ENCODE measurements around the gene TBC1D22A.

The TBC1D22A gene

DNA sequence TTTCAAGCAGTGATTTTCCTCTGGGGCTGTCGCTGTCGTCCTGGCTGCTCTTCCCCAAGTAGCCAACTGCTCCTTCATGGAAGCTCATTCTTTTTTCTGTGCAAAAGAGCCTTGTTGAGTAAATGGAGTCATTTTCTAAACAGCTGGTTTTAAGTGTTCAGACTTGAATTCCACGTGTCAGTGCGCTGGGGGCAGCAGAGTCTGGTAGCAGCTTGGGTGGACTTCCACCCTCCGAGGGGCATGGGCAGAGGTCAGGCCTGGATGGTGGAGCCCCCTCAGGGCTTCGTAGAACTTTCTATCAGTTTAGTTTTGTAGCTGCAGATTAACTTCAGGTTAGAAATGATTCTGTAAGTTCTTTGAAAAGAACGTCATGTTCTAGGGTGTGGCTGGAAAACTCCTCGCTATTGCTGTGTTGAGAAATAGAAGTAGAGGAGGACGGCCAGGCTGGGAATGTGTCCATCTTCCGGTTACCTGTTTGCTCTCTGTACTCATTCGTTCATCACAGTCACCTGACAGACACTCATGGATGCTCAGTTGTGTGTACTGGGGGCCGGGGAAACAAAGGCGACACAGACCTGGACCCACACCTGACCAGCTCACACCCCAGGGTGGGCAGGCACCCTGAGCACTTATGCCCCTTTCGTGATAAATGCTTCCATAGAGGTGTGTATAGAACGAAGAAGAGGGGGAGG lies 270.7 kb downstream of the TBC1D22A start:
- no peak for DNase-seq (ENCODE audit: low read depth in 2 of 2)

DNA sequence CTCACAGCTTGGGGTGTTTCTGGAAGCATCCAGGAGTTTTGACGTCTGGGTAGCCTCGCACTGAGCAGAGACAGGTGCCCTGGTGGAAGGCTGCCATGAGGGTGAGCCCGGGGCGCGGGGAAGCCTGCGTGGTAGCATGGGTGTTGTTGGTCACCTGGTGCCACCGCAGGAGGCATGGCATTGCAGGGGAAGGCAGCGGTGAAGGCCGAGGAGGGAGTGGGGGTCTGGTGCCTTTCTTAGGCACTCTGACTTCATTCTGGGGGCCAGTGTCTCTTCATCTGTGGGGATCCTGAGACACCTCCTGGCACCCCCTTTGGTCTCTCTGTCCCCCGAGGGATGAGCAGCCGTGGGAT lies 271.2 kb downstream of the TBC1D22A start:
- DNase-seq (ENCODE audit: low read depth in 2 of 2) = no peak

- DNase-seq (ENCODE audit: low read depth in 2 of 2) = no peak
Measured at GRCh38 chr22:47034076-47034808, 271.8 kb downstream of the TBC1D22A start.

DNA sequence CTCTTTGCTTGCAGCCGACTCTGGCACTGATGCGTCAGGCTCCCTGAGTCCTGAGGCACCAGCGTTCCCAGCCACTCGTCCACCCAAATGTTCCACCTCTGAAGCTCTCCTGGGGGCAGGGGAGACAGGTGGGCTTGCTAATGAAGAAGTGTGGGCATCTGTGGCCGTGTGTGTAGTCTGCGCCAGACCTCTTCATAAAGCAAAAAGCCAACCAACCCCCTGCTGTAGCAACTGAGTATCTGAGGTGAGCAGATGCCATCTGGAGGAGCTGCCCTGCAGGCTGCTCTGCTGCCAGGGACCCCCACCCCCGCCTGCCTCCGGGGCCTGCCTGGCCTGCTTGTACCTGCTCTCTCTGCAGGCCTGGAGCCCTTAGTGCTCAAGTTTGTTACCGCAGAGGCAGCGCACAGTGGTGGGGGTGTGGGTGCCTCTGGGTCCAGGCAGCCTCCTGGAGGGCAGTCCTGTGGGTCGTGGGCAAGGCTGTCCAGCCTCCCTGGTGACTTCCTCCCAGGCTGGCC lies 272.5 kb downstream of the TBC1D22A start:
- no peak for DNase-seq (ENCODE audit: low read depth in 2 of 2)

DNA sequence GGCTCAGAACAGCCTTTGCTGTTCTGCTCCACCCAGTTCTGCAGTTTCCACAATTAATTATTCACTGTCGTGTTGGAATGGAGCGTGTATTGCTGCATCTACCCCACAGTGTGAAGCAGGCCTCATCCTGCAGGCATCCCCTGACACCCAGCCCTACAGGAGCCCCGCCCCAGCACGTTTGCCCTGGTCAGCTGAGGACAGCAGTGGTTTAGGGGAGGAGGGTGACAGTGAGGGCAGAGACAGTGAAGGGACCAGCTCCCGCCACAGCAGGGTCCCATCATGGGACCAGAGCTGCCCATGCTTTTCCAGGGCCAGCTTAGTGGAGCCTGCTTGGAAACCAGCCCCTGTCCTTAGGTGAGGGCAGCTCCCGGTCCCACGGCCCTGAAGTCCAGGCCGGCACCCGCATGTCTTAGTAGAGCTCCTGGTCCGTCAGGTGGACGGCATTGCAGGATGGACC lies 273.0 kb downstream of the TBC1D22A start:
- DNase-seq (ENCODE audit: low read depth in 2 of 2) = no peak

- DNase-seq (ENCODE audit: low read depth in 2 of 2) = no peak
Measured at GRCh38 chr22:47036352-47036751, 273.9 kb downstream of the TBC1D22A start.

DNA sequence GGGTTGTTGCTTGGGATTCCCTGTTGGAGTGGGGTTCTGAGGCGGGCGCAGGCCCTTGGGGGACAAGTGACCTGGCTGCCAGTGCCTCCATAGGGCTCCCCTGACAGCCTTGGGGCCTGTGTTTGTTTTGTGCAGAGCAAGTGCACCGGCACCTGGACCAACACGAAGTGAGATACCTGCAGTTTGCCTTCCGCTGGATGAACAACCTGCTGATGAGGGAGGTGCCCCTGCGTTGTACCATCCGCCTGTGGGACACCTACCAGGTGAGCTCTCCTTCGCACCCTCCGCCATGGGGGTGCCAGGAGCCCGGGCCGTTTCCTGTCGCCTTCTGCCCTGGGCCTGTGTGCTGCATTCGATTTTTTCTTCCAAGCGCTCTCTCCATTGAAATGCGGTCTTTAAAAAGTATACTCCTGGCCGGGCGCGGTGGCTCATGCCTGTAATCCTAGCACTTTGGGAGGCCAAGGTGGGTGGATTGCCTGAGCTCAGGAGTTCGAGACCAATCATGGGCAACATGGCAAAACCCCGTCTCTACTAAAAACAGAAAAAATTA lies 274.6 kb downstream of the TBC1D22A start:
- DNase-seq (ENCODE audit: low read depth in 2 of 2) = no peak

- DNase-seq (ENCODE audit: low read depth in 2 of 2) = no peak
Measured at GRCh38 chr22:47038206-47038835, 275.9 kb downstream of the TBC1D22A start.

GRCh38 chr22:47039356-47039755 lies 276.9 kb downstream of the TBC1D22A start:
- DNase-seq (ENCODE audit: low read depth in 2 of 2) = no peak

DNA sequence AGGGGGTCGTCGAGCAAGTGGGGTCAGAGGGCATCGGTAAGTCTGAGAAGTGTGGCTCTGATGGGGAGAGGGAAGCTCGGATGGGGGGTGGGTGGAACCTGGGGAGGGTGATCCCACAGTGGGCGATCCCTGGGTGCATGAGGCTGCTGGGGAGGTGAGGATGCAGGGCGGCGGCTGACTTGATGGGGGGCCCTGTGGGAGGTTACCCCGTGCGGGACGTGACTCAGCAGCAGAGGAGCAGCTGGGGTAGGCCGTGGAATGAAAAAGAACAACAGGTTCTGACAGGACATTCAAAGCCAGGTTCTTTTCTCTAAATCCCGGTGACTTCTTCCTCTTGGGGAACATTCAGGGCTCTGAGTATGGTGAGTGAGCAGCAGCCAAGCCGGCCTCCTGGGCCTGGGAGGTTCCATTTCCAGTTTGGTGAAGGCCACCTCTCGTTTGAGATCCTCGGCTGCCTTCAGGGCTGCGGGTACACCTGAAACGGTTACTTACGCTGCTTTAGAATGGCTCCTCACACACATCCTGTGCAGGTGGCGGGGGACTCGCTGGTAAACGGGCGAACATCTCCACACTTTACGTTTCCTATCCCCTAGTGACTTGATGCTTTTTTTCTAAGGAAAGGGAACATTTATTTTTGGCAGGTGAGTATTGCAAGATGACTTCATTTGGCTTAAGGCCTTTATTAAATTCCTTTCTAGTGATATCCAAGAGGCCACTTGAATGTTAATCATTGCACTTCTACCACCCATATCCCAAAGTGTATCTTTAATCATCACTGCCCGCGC lies 278.2 kb downstream of the TBC1D22A start:
- DNase-seq (ENCODE audit: low read depth in 2 of 2) = no peak

GRCh38 chr22:47041271-47042115 lies 279.0 kb downstream of the TBC1D22A start:
- no peak for DNase-seq (ENCODE audit: low read depth in 2 of 2)

DNA sequence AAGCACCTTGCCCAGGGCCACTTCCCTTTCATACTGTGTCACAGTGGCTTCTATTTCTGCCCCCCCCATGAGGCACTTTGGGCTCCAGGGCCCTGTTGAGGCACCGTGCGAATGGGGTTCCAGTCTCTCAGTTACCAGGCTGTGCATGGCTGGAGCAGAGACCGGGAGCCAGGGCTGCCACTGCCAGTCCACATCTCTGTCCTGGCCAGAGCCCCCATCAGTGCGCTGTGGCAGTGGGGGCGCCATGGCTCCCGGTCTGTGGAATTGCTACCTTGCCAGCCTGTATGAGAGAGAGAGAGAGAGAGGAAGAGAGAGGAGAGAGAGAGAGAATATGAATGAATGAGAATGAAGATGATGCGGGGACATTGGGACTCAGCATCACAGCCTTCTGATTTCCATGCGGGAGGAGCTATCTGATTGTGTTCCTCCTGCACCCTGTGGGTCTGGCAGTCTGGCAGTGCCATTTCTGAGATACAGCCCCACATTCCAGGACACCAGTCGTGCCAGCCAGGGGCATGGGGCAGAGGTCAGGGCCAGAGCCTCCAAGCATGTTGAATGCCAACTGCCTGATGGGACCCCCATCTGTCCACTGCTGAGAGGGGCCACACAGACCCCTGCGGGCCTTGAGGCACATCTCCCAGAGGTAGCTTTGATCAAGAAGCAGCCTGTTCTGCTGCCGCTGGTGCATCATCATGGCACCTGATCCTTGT lies 279.8 kb downstream of the TBC1D22A start:
- DNase-seq (ENCODE audit: low read depth in 2 of 2) = no peak

DNA sequence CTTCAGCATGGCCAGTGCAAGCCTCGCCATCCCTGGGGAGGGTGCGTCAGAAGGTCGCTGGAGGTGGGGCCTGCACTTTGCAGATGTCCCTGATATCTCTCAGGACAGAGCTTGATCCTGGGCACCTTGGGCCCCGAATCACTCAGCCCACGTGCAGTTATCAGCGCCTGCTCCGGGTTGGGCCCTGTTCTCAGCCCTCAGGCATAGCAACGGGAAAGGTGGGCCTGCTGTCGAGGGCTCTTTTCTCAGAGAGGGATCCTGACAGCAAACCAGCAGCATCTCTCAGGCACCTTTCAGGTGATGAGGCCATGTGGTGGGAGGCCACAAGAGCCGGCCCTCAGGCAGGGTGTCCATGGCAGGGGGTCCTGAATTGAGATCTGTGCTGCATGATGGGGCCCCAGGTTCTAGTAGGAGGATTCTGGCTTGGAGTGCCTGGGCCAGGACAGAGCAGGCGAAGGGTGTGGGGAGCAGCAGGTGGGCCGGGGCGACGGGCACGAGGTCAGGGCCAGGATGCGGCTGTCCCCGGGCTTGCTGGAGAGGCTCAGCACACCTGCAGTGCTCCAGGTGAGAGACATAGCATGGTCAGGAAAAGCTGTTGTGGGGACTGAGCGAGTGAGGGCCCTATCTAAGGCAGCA lies 280.5 kb downstream of the TBC1D22A start:
- no peak for DNase-seq (ENCODE audit: low read depth in 2 of 2)

GRCh38 chr22:47043835-47044721 lies 281.6 kb downstream of the TBC1D22A start:
- DNase-seq (ENCODE audit: low read depth in 2 of 2) = no peak

DNA sequence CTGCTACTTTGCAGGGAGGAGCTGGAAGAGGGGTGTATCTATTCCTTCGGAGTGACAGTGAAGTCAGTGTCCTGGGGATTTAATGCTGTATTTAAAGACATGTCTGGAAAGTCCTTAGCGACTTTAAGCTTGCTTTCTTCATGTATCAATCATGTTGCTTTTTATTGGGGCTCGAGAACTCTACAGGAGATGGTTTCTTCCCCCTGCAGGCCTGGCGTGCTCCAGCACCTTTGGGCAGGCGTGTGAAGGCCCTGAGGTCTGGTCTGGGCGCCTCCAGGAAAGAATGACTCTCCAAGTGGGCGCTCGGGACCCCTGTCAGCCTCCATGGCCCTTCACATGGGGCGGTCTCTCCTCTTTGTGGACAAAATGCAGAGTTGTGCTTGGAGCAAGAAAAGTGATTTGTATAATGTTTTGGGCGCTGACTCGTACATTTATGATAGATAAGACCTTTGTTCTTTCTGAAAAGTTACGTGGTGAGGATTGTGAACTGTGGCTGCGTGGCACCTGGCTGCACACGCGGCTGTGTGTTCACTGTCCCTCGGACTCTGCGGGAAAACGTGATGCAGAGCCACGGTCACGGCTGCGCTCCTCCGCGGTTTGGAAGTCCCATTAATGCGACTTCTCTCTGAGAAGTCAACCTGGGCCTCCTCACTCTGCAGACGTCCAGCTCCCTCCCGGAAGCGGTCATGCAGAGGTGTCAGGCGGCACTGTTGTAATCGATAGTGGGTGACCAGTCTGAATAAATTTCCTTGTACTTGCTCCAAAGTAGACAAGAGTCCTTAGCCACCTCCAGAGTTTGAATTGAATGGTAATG lies 282.5 kb downstream of the TBC1D22A start:
- no peak for DNase-seq (ENCODE audit: low read depth in 2 of 2)

DNA sequence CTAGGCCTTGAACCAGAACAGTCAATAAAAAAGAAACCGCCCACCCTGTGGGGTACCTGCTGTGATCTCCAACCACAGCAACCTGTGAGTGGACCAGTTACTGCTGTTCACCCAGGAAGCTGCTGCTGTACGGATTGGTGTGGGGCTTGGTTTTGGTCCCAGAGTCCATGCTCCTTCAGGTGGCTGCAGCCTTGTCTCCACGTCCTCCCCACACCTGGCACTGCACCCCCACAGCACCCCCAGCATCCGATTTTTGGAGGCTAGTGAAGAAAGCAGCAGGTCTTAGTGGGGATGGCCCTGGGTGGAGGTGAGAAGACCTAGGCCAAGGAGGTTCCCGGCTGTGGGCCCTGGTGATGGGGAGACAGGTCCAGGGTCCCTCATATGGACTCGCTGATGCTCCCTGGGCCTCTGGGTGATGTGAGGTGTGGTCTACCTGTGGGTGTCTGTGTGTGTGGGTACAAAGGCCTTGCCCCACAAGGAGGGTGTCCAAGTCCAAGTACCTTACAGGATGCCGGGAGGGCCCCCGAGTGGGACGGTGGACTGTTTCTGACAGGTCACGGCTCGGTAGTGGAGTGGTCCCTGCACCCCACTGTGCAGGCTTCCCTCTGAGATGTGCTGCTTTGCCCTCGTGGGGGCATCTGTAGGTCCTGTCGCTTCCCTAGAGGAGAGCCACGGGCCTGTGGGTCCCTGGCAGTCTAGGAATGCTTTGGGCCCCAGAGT lies 283.4 kb downstream of the TBC1D22A start:
- DNase-seq (ENCODE audit: low read depth in 2 of 2) = no peak

Measured in stimulated activated CD4-positive, alpha-beta T cell treated with anti-CD3 and anti-CD28 coated beads, Interleukin-12 subunit alpha, Interleukin-12 subunit beta, amount 100 ng/mL, for 24 hours (primary cell).